K562 (cell line): ENCODE data around the gene CDCP1. TPM values are rescaled to one million over a fixed set of nuclear protein-coding genes. Genes with fewer than 3 reads are reported as not detected.

ENCODE experiments used
- BACH1 ChIP-seq: fragments of 200-800 bp; sonication (Bioruptor generic); IDR thresholded peaks from 2 replicates; pipeline ENCODE4 v1.6.1; 2016; ENCODE audit warnings: missing genetic modification characterization, missing compliant biosample characterization
- CREBBP ChIP-seq: IDR thresholded peaks from one replicate; pipeline ENCODE4 v1.6.1; 2012; ENCODE audit warnings: low read depth, mild to moderate bottlenecking, control low read depth, inconsistent platforms, low read length
- FOXA1 ChIP-seq: fragments of 450-650 bp; IDR thresholded peaks from 2 replicates; pipeline ENCODE4 v1.6.1; 2016; ENCODE audit warnings: mild to moderate bottlenecking, borderline replicate concordance
- GABPB1 ChIP-seq: sonication (generic); formaldehyde crosslinking; IDR thresholded peaks from 2 replicates; pipeline ENCODE4 v1.8.0; 2022; ENCODE audit warnings: mild to moderate bottlenecking, missing genetic modification reagents
- HDAC6 ChIP-seq: IDR thresholded peaks from 2 replicates; pipeline ENCODE4 v1.6.1; 2012; ENCODE audit warnings: low read depth, mild to moderate bottlenecking, control low read depth, inconsistent platforms, low read length, moderate library complexity
- HSF4 ChIP-seq: fragments of 250-450 bp; sonication (Bioruptor Pico); IDR thresholded peaks from 2 replicates; pipeline ENCODE4 v2.1.2; 2022; ENCODE audit warnings: mild to moderate bottlenecking, moderate library complexity, borderline replicate concordance
- KLF1 ChIP-seq: fragments of 450-650 bp; IDR thresholded peaks from 2 replicates; pipeline ENCODE4 v1.6.1; 2016; ENCODE audit warnings: missing genetic modification characterization, missing compliant biosample characterization
- MCM2 ChIP-seq: fragments of 450-650 bp; IDR thresholded peaks from 2 replicates; pipeline ENCODE4 v1.6.1; 2017; ENCODE audit warnings: low read depth, mild to moderate bottlenecking
- NEUROD1 ChIP-seq: fragments of 150-350 bp; IDR thresholded peaks from 2 replicates; pipeline ENCODE4 v1.6.1; 2014; ENCODE audit warnings: borderline replicate concordance, low read length, low read depth; ENCODE audit not compliant: partially characterized antibody
- NFYB ChIP-seq: IDR thresholded peaks from 2 replicates; pipeline ENCODE4 v1.6.1; 2011; ENCODE audit warnings: mild to moderate bottlenecking, moderate library complexity; ENCODE audit not compliant: insufficient read length; ENCODE audit errors: extremely low read depth
- NR1H2 ChIP-seq: sonication (generic); formaldehyde crosslinking; IDR thresholded peaks from 2 replicates; pipeline ENCODE4 v1.4.0; 2020; ENCODE audit warnings: mild to moderate bottlenecking, missing genetic modification reagents
- PHF20 ChIP-seq: fragments of 450-650 bp; IDR thresholded peaks from 2 replicates; pipeline ENCODE4 v1.6.1; 2018; ENCODE audit not compliant: partially characterized antibody
- PRMT5 ChIP-seq: sonication (generic); formaldehyde crosslinking; IDR thresholded peaks from 2 replicates; pipeline ENCODE4 v1.5.0; 2020; ENCODE audit warnings: missing genetic modification reagents
- SAP30 ChIP-seq: fragments of 200-600 bp; sonication (generic); IDR thresholded peaks from 2 replicates; pipeline ENCODE4 v1.6.1; 2012; ENCODE audit warnings: borderline replicate concordance, low read depth, mild to moderate bottlenecking, moderate library complexity, low read length, control low read depth, inconsistent platforms; ENCODE audit not compliant: insufficient read depth, poor library complexity, severe bottlenecking
- TEAD1 ChIP-seq, 2 experiments: fragments of 450-650 bp in 1 of 2; sonication (generic) in 1 of 2; formaldehyde crosslinking; IDR thresholded peaks; 2 replicates each; pipeline versions ENCODE4 v1.4.0 to v1.8.0; 2020 to 2022; ENCODE audit warnings: mild to moderate bottlenecking in 2 of 2, missing genetic modification reagents in 1 of 2
- XRCC5 ChIP-seq: fragments of 200-400 bp; formaldehyde crosslinking; IDR thresholded peaks from 2 replicates; pipeline ENCODE4 v1.6.1; 2017; ENCODE audit warnings: low read depth, mild to moderate bottlenecking, low read length
- ZC3H11A ChIP-seq: IDR thresholded peaks from 2 replicates; pipeline ENCODE4 v1.6.1; 2012; ENCODE audit warnings: low read depth, low read length, improper control_type of control experiment
- ZEB2 ChIP-seq: fragments of 450-650 bp; IDR thresholded peaks from 2 replicates; pipeline ENCODE4 v1.6.1; 2016
- ZNF174 ChIP-seq: fragments of 250-450 bp; sonication (Bioruptor Pico); IDR thresholded peaks from 2 replicates; pipeline ENCODE4 v1.4.0; 2020; ENCODE audit warnings: mild to moderate bottlenecking
- ZNF197 ChIP-seq: fragments of 200-800 bp; sonication (Bioruptor generic); IDR thresholded peaks from 2 replicates; pipeline ENCODE4 v1.6.1; 2016; ENCODE audit warnings: low read depth, missing genetic modification characterization, missing compliant biosample characterization
- ZNF778 ChIP-seq: fragments of 450-650 bp; formaldehyde crosslinking; IDR thresholded peaks from 2 replicates; pipeline ENCODE4 v1.4.0; 2020; ENCODE audit warnings: mild to moderate bottlenecking, moderate library complexity
- polyA plus RNA-seq, 8 experiments: library from polyadenylated mRNA; depleted of rRNA in 4 of 8; stranded (reverse) in 5 of 8; unstranded in 3 of 8; fragments of >200 nt; fragmentation: Nextera tagmentation in 2 of 8; fragmentation: Illumina TruSeq in 1 of 8; extraction: Ambion mirVana in 2 of 8; extraction: Trizol in 1 of 8; gene quantifications; 2 replicates each; pipeline versions ENCODE4 v1.2.1 to v1.2.3, GENCODE V29; 2011 to 2014; ENCODE audit warnings: inconsistent platforms in 1 of 8, missing spikeins in 1 of 8
- total RNA-seq, 7 experiments: library from RNA; depleted of rRNA in 6 of 7; stranded (reverse); fragments of >200 nt in 6 of 7; fragmentation: Illumina TruSeq in 2 of 7; extraction: Trizol in 2 of 7; gene quantifications; 2 replicates each; pipeline versions ENCODE4 v1.2.1 to v1.2.3, GENCODE V29; 2011 to 2021; ENCODE audit warnings: low replicate concordance in 1 of 7
- TF ChIP-seq, protein P1 (sequence below): sonication (generic); formaldehyde crosslinking; IDR thresholded peaks from 2 replicates; pipeline ENCODE4 v1.8.0; 2022; ENCODE audit warnings: mild to moderate bottlenecking, missing genetic modification reagents
- TF ChIP-seq, protein P2 (sequence below): fragments of 450-650 bp; conservative IDR thresholded peaks from 2 replicates; pipeline ENCODE4 v1.6.1; 2016; ENCODE audit warnings: missing genetic modification characterization, low read depth, mild to moderate bottlenecking, control low read depth, missing compliant biosample characterization
- TF ChIP-seq, protein P3 (sequence below): fragments of 250-450 bp; sonication (Bioruptor Pico); IDR thresholded peaks from 2 replicates; pipeline ENCODE4 v1.8.0; 2022; ENCODE audit warnings: inconsistent platforms

The CDCP1 gene
- total and polyA plus RNA-seq, 9 of the 15 experiments (the other 6 are each of a cell fraction or from before 2014, with no cell fraction given) = 3.9 to 16.4 (median 5.2) TPM

DNA sequence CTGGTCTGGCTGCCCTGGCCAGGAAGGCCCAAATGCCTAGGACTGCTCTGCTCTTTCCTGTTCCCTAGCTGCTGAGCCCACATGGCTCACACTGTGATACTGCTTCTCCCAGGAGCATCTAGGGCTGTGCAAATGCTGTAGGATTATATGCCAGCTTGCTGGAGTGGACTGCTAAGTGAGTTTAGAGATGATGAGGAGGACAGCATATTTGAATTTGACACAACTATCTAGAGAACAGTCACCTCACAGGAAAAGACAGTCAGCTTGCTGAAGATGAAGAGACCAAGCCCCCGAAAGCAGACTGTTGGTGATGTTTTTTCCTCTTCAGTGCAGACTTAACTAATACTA lies 80.8 kb downstream of the CDCP1 start (continued):
- TF ChIP-seq, protein P1, sequence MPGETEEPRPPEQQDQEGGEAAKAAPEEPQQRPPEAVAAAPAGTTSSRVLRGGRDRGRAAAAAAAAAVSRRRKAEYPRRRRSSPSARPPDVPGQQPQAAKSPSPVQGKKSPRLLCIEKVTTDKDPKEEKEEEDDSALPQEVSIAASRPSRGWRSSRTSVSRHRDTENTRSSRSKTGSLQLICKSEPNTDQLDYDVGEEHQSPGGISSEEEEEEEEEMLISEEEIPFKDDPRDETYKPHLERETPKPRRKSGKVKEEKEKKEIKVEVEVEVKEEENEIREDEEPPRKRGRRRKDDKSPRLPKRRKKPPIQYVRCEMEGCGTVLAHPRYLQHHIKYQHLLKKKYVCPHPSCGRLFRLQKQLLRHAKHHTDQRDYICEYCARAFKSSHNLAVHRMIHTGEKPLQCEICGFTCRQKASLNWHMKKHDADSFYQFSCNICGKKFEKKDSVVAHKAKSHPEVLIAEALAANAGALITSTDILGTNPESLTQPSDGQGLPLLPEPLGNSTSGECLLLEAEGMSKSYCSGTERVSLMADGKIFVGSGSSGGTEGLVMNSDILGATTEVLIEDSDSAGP (CRISPR knock-in tag) = no peak
- TF ChIP-seq NFYB = no peak
- TF ChIP-seq PRMT5 = no peak
- TF ChIP-seq MCM2 = no peak
- TF ChIP-seq, protein P2, sequence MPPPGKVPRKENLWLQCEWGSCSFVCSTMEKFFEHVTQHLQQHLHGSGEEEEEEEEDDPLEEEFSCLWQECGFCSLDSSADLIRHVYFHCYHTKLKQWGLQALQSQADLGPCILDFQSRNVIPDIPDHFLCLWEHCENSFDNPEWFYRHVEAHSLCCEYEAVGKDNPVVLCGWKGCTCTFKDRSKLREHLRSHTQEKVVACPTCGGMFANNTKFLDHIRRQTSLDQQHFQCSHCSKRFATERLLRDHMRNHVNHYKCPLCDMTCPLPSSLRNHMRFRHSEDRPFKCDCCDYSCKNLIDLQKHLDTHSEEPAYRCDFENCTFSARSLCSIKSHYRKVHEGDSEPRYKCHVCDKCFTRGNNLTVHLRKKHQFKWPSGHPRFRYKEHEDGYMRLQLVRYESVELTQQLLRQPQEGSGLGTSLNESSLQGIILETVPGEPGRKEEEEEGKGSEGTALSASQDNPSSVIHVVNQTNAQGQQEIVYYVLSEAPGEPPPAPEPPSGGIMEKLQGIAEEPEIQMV (tag) = no peak
- TF ChIP-seq ZC3H11A = no peak
- TF ChIP-seq, protein P3, sequence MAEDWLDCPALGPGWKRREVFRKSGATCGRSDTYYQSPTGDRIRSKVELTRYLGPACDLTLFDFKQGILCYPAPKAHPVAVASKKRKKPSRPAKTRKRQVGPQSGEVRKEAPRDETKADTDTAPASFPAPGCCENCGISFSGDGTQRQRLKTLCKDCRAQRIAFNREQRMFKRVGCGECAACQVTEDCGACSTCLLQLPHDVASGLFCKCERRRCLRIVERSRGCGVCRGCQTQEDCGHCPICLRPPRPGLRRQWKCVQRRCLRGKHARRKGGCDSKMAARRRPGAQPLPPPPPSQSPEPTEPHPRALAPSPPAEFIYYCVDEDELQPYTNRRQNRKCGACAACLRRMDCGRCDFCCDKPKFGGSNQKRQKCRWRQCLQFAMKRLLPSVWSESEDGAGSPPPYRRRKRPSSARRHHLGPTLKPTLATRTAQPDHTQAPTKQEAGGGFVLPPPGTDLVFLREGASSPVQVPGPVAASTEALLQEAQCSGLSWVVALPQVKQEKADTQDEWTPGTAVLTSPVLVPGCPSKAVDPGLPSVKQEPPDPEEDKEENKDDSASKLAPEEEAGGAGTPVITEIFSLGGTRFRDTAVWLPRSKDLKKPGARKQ (CRISPR knock-in tag) = no peak
- TF ChIP-seq SAP30 = no peak
- TF ChIP-seq CREBBP = no peak
- TF ChIP-seq XRCC5 = 0 out of 2 replicates have a peak, but pooled peaks have one; percentile 2
- TF ChIP-seq ZEB2 = no peak
- TF ChIP-seq BACH1 = peak; percentile 90
- peak; percentile 83; the same call in 1 of the 2 replicates for TF ChIP-seq KLF1
- TF ChIP-seq PHF20 = no peak
- TF ChIP-seq ZNF197 (CRISPR knock-in tag) = peak; percentile 90
- TF ChIP-seq HDAC6 = no peak
- TF ChIP-seq ZNF778 (CRISPR knock-in tag) = no peak
- TF ChIP-seq TEAD1 (CRISPR knock-in tag; IDR thresholded peaks at IDR 0.05) = no peak
- no peak for TF ChIP-seq FOXA1
- peak; percentile 5 for TF ChIP-seq NEUROD1
- TF ChIP-seq ZNF174 (CRISPR knock-in tag) = no peak
- no peak for TF ChIP-seq HSF4 (CRISPR knock-in tag)
- 0 out of 2 replicates have a peak, but pooled peaks have one; percentile 19 for TF ChIP-seq NR1H2
- TF ChIP-seq GABPB1 (CRISPR knock-in tag) = no peak
